ENCODE measurements around the gene LAMA3. TPM values are rescaled to one million over a fixed set of nuclear protein-coding genes. Genes with fewer than 3 reads are reported as not detected.

Gene LAMA3
- total RNA-seq, 1 donor from 2014 or later: not detected

- Mint-ChIP-seq H3K9me3 (peaks cover 9% of the 10 kb centered on the region), H3K27ac (no peak overlapping the region)
Observed at GRCh38 chr18:23971666-23972230, 282.5 kb downstream of the LAMA3 start.

GRCh38 chr18:23972453-23972852 lies 283.2 kb downstream of the LAMA3 start:
- no peak for DNase-seq (ENCODE audit: low spot score)
- Mint-ChIP-seq H3K36me3 (ENCODE audit: low read depth) (peaks cover 9% of the 10 kb centered on the region), H3K4me1 (ENCODE audit: low read depth) (peaks cover 47% of the 10 kb centered on the region), H3K4me3 (no peak overlapping the region), H3K27me3 (ENCODE audit: insufficient read depth) (peaks cover 14% of the 10 kb centered on the region), H3K9me3 (peaks cover 16% of the 10 kb centered on the region), H3K27ac (no peak overlapping the region)
- intact Hi-C loops (cut with micrococcal nuclease): loop anchor here (1.0 to 2.0 kb wide), 6 partner anchors 14 to 82 kb away; no protein-coding TSS in a partner anchor

More at GRCh38 chr18:23971666-23972230, 282.5 kb downstream of the LAMA3 start:
- intact Hi-C loops (cut with micrococcal nuclease): loop anchor here (1.0 to 2.0 kb wide), 6 partner anchors 15 to 83 kb away; no protein-coding TSS in a partner anchor
- Mint-ChIP-seq H3K4me1 (ENCODE audit: low read depth) (peaks cover 51% of the 10 kb centered on the region), H3K4me3 (no peak overlapping the region), H3K36me3 (ENCODE audit: low read depth) (peaks cover 6% of the 10 kb centered on the region), H3K27me3 (ENCODE audit: insufficient read depth) (peaks cover 14% of the 10 kb centered on the region)
- no peak for DNase-seq (ENCODE audit: low spot score)

- DNase-seq (ENCODE audit: low spot score): no peak
- Mint-ChIP-seq H3K9me3 (peaks cover 22% of the 10 kb centered on the region), H3K36me3 (ENCODE audit: low read depth) (peaks cover 13% of the 10 kb centered on the region), H3K4me1 (ENCODE audit: low read depth) (peaks cover 19% of the 10 kb centered on the region), H3K27ac (no peak overlapping the region), H3K27me3 (ENCODE audit: insufficient read depth) (peaks cover 14% of the 10 kb centered on the region), H3K4me3 (no peak overlapping the region)
- intact Hi-C loops (cut with micrococcal nuclease): no loop called here
Observed at GRCh38 chr18:23977103-23977502, 287.9 kb downstream of the LAMA3 start.

- Mint-ChIP-seq H3K4me3 (no peak overlapping the region), H3K4me1 (ENCODE audit: low read depth) (peaks cover 12% of the 10 kb centered on the region), H3K27ac (no peak overlapping the region), H3K27me3 (ENCODE audit: insufficient read depth) (peaks cover 14% of the 10 kb centered on the region), H3K36me3 (ENCODE audit: low read depth) (peaks cover 13% of the 10 kb centered on the region), H3K9me3 (peaks cover 22% of the 10 kb centered on the region)
- DNase-seq (ENCODE audit: low spot score): no peak
- intact Hi-C loops (cut with micrococcal nuclease): no loop called here
Observed at GRCh38 chr18:23977719-23978483, 288.6 kb downstream of the LAMA3 start.

GRCh38 chr18:23981369-23981980 lies 292.2 kb downstream of the LAMA3 start:
- Mint-ChIP-seq H3K36me3 (ENCODE audit: low read depth) (peaks cover 10% of the 10 kb centered on the region), H3K9me3 (peaks cover 21% of the 10 kb centered on the region), H3K4me3 (no peak overlapping the region), H3K27ac (no peak overlapping the region), H3K4me1 (ENCODE audit: low read depth) (peaks cover 12% of the 10 kb centered on the region), H3K27me3 (ENCODE audit: insufficient read depth) (peaks cover 3% of the 10 kb centered on the region)
- no peak for DNase-seq (ENCODE audit: low spot score)
- intact Hi-C loops (cut with micrococcal nuclease): no loop called here

GRCh38 chr18:23982155-23983079 lies 293.2 kb downstream of the LAMA3 start:
- H3K27me3 Mint-ChIP-seq (ENCODE audit: insufficient read depth): no peaks in the 10 kb centered on the region
- intact Hi-C loops (cut with micrococcal nuclease): no loop called here
- no peak overlapping the region for H3K27ac Mint-ChIP-seq
- no peak for DNase-seq (ENCODE audit: low spot score)
- no peak overlapping the region for H3K4me3 Mint-ChIP-seq
- H3K9me3 Mint-ChIP-seq: peaks cover 11% of the 10 kb centered on the region
- peaks cover 6% of the 10 kb centered on the region for H3K36me3 Mint-ChIP-seq (ENCODE audit: low read depth)
- H3K4me1 Mint-ChIP-seq (ENCODE audit: low read depth): peaks cover 17% of the 10 kb centered on the region

- no peak for DNase-seq (ENCODE audit: low spot score)
- no peak overlapping the region for H3K4me3 Mint-ChIP-seq
- peaks cover 10% of the 10 kb centered on the region for H3K4me1 Mint-ChIP-seq (ENCODE audit: low read depth)
- peaks cover 6% of the 10 kb centered on the region for H3K9me3 Mint-ChIP-seq
- H3K36me3 Mint-ChIP-seq (ENCODE audit: low read depth): peaks cover 2% of the 10 kb centered on the region
- H3K27ac Mint-ChIP-seq: no peak overlapping the region
- H3K27me3 Mint-ChIP-seq (ENCODE audit: insufficient read depth): no peaks in the 10 kb centered on the region
- intact Hi-C loops (cut with micrococcal nuclease): no loop called here
Observed at GRCh38 chr18:23983112-23983511, 293.9 kb downstream of the LAMA3 start.

GRCh38 chr18:23986600-23987359 lies 297.5 kb downstream of the LAMA3 start:
- H3K9me3 Mint-ChIP-seq: peaks cover 5% of the 10 kb centered on the region
- peaks cover 5% of the 10 kb centered on the region for H3K27me3 Mint-ChIP-seq (ENCODE audit: insufficient read depth)
- DNase-seq (ENCODE audit: low spot score): no peak
- H3K27ac Mint-ChIP-seq: no peak overlapping the region
- no peak overlapping the region for H3K4me3 Mint-ChIP-seq
- intact Hi-C loops (cut with micrococcal nuclease): loop anchor here (2.0 kb wide), 1 partner anchor 14 kb away; no protein-coding TSS in a partner anchor
- peaks cover 5% of the 10 kb centered on the region for H3K36me3 Mint-ChIP-seq (ENCODE audit: low read depth)
- H3K4me1 Mint-ChIP-seq (ENCODE audit: low read depth): peaks cover 22% of the 10 kb centered on the region

GRCh38 chr18:23990474-23991410 lies 301.5 kb downstream of the LAMA3 start:
- Mint-ChIP-seq H3K4me1 (ENCODE audit: low read depth) (peaks cover 42% of the 10 kb centered on the region), H3K9me3 (peaks cover 3% of the 10 kb centered on the region), H3K27ac (no peak overlapping the region), H3K27me3 (ENCODE audit: insufficient read depth) (peaks cover 5% of the 10 kb centered on the region), H3K4me3 (no peak overlapping the region), H3K36me3 (ENCODE audit: low read depth) (peaks cover 4% of the 10 kb centered on the region)
- intact Hi-C loops (cut with micrococcal nuclease): no loop called here
- no peak for DNase-seq (ENCODE audit: low spot score)

GRCh38 chr18:23992089-23992940 lies 303.1 kb downstream of the LAMA3 start:
- H3K4me3 Mint-ChIP-seq: peak overlapping the region; percentile 24
- peak overlapping the region; percentile 27 for H3K27ac Mint-ChIP-seq
- H3K9me3 Mint-ChIP-seq: no peaks in the 10 kb centered on the region
- peak; percentile 28 for DNase-seq (ENCODE audit: low spot score)
- peaks cover 35% of the 10 kb centered on the region for H3K4me1 Mint-ChIP-seq (ENCODE audit: low read depth)
- intact Hi-C loops (cut with micrococcal nuclease): loop anchor here (1.0 kb wide), 2 partner anchors 19 to 20 kb away; no protein-coding TSS in a partner anchor
- H3K27me3 Mint-ChIP-seq (ENCODE audit: insufficient read depth): peaks cover 5% of the 10 kb centered on the region
- peaks cover 3% of the 10 kb centered on the region for H3K36me3 Mint-ChIP-seq (ENCODE audit: low read depth)
